H9 (cell line): ENCODE results near the gene CDH13. TPM values are rescaled to one million over a fixed set of nuclear protein-coding genes. Genes with fewer than 3 reads are reported as not detected.

Experiments used
- DNase-seq: peaks from one replicate; pipeline ENCODE4 v3.0.0-alpha.2; 2017
- H2AFZ ChIP-seq: one replicate; pipeline ENCODE4 v1.6.1; 2013; ENCODE audit warnings: mild to moderate bottlenecking, low read length, control low read depth, moderate library complexity
- H2AK5ac ChIP-seq: 2 replicates; pipeline ENCODE4 v1.6.1; 2013; ENCODE audit warnings: low read length, control low read depth, mixed read lengths; ENCODE audit not compliant: insufficient read length
- H2BK120ac ChIP-seq: one replicate; pipeline ENCODE4 v1.6.1; 2013; ENCODE audit warnings: low read depth, mild to moderate bottlenecking, low read length, control low read depth, inconsistent platforms; ENCODE audit not compliant: poor library complexity, severe bottlenecking
- H2BK12ac ChIP-seq: 2 replicates; pipeline ENCODE4 v1.6.1; 2013; ENCODE audit warnings: low read length, control low read depth, mixed read lengths, low read depth; ENCODE audit not compliant: insufficient read length
- H2BK15ac ChIP-seq: 2 replicates; pipeline ENCODE4 v1.6.1; 2013; ENCODE audit warnings: low read depth, low read length, control low read depth
- H2BK20ac ChIP-seq: one replicate; pipeline ENCODE4 v1.6.1; 2013; ENCODE audit warnings: low read depth, mild to moderate bottlenecking, low read length, control low read depth, inconsistent platforms; ENCODE audit not compliant: poor library complexity, severe bottlenecking
- H2BK5ac ChIP-seq: 2 replicates; pipeline ENCODE4 v1.6.1; 2013; ENCODE audit warnings: low read length, control low read depth, mixed read lengths; ENCODE audit not compliant: insufficient read length
- H3K14ac ChIP-seq: 2 replicates; pipeline ENCODE4 v1.6.1; 2013; ENCODE audit warnings: low read length, control low read depth; ENCODE audit not compliant: insufficient read depth
- H3K18ac ChIP-seq: 2 replicates; pipeline ENCODE4 v1.6.1; 2013; ENCODE audit warnings: low read depth, mild to moderate bottlenecking, mixed read lengths, low read length, control low read depth; ENCODE audit not compliant: insufficient read length
- H3K23ac ChIP-seq: 2 replicates; pipeline ENCODE4 v1.6.1; 2013; ENCODE audit warnings: low read length, control low read depth, mixed read lengths, low read depth; ENCODE audit not compliant: insufficient read length
- H3K23me2 ChIP-seq: 2 replicates; pipeline ENCODE4 v1.6.1; 2013; ENCODE audit warnings: low read depth, mild to moderate bottlenecking, mixed read lengths, low read length, control low read depth; ENCODE audit not compliant: insufficient read length, poor library complexity, severe bottlenecking
- H3K27ac ChIP-seq: 2 replicates; pipeline ENCODE4 v1.5.1; 2013; ENCODE audit warnings: low read length, control low read depth, mixed read lengths, low read depth; ENCODE audit not compliant: insufficient read length
- H3K27me3 ChIP-seq: 2 replicates; pipeline ENCODE4 v1.6.1; 2013; ENCODE audit warnings: low read length, control low read depth, inconsistent platforms; ENCODE audit not compliant: insufficient read depth
- H3K4ac ChIP-seq: 2 replicates; pipeline ENCODE4 v1.6.1; 2013; ENCODE audit warnings: low read depth, mild to moderate bottlenecking, control low read depth, inconsistent platforms, low read length, moderate library complexity
- H3K4me1 ChIP-seq: 2 replicates; pipeline ENCODE4 v1.6.1; 2013; ENCODE audit warnings: low read length, control low read depth, inconsistent platforms; ENCODE audit not compliant: insufficient read depth
- H3K4me2 ChIP-seq: 2 replicates; pipeline ENCODE4 v1.6.1; 2013; ENCODE audit warnings: low read length, control low read depth, mixed read lengths; ENCODE audit not compliant: insufficient read length, insufficient read depth
- H3K56ac ChIP-seq: 2 replicates; pipeline ENCODE4 v1.6.1; 2013; ENCODE audit warnings: low read depth, mild to moderate bottlenecking, mixed read lengths, low read length, control low read depth; ENCODE audit not compliant: insufficient read length
- H3K79me1 ChIP-seq: 2 replicates; pipeline ENCODE4 v1.6.1; 2013; ENCODE audit warnings: low read depth, mild to moderate bottlenecking, moderate library complexity, low read length, control low read depth, inconsistent platforms; ENCODE audit not compliant: insufficient read depth, poor library complexity, severe bottlenecking
- H3K79me2 ChIP-seq: 2 replicates; pipeline ENCODE4 v1.6.1; 2013; ENCODE audit warnings: low read length, control low read depth, inconsistent platforms; ENCODE audit not compliant: insufficient read depth
- H3K9ac ChIP-seq: 2 replicates; pipeline ENCODE4 v1.6.1; 2013; ENCODE audit warnings: low read length, control low read depth, mixed read lengths; ENCODE audit not compliant: insufficient read length; ENCODE audit errors: extremely low read depth
- H3K9me3 ChIP-seq: one replicate; pipeline ENCODE4 v1.6.1; 2013; ENCODE audit warnings: low read depth, low read length, inconsistent platforms; ENCODE audit not compliant: control insufficient read depth
- H3T11ph ChIP-seq: one replicate; pipeline ENCODE4 v1.6.1; 2013; ENCODE audit warnings: mild to moderate bottlenecking, low read length, control low read depth, inconsistent platforms
- H4K20me1 ChIP-seq: one replicate; pipeline ENCODE4 v1.6.1; 2013; ENCODE audit not compliant: control insufficient read depth, insufficient read length, insufficient read depth
- H4K5ac ChIP-seq: 2 replicates; pipeline ENCODE4 v1.6.1; 2013; ENCODE audit warnings: low read depth, mild to moderate bottlenecking, mixed read lengths, low read length, control low read depth; ENCODE audit not compliant: insufficient read length
- H4K8ac ChIP-seq: replicated peaks from 2 replicates; pipeline ENCODE4 v1.6.1; 2013; ENCODE audit warnings: low read length, control low read depth, mixed read lengths, low read depth; ENCODE audit not compliant: insufficient read length
- H4K91ac ChIP-seq: 2 replicates; pipeline ENCODE4 v1.6.1; 2013; ENCODE audit warnings: low read depth, mild to moderate bottlenecking, moderate library complexity, mixed read lengths, low read length, control low read depth; ENCODE audit not compliant: insufficient read length
- H3K27ac Mint-ChIP-seq, 3 experiments: 2 replicates in 2 of 3; 3 replicates in 1 of 3; pipeline ENCODE4 v1.8.0; 2020 to 2021; ENCODE audit warnings: mixed read lengths in 3 of 3, mild to moderate bottlenecking in 1 of 3, moderate library complexity in 1 of 3
- H3K27me3 Mint-ChIP-seq: 2 replicates; pipeline ENCODE4 v1.8.0; 2021; ENCODE audit warnings: low read depth, mild to moderate bottlenecking, moderate library complexity, mixed read lengths
- H3K36me3 Mint-ChIP-seq, 3 experiments: 2 replicates in 2 of 3; 3 replicates in 1 of 3; pipeline ENCODE4 v1.8.0; 2020 to 2021; ENCODE audit warnings: low read depth in 3 of 3, mixed read lengths in 3 of 3; ENCODE audit not compliant: insufficient read depth in 1 of 3
- H3K4me1 Mint-ChIP-seq, 2 experiments: 2 replicates each; pipeline ENCODE4 v1.8.0; 2020; ENCODE audit warnings: mixed read lengths in 2 of 2
- H3K4me3 Mint-ChIP-seq, 2 experiments: 2 replicates in 1 of 2; 3 replicates in 1 of 2; pipeline ENCODE4 v1.8.0; 2020 to 2021; ENCODE audit warnings: mild to moderate bottlenecking in 2 of 2, mixed read lengths in 2 of 2, moderate library complexity in 1 of 2
- H3K9me3 Mint-ChIP-seq, 2 experiments: 2 replicates in 1 of 2; 3 replicates in 1 of 2; pipeline ENCODE4 v1.8.0; 2020; ENCODE audit warnings: mild to moderate bottlenecking in 2 of 2, mixed read lengths in 2 of 2, moderate library complexity in 1 of 2
- WGBS: extraction: QIAGEN DNeasy Blood & Tissue Kit; methylation state at CpG from one replicate; pipeline ENCODE4 v1.1.7; 2013; ENCODE audit warnings: missing lambda C conversion rate, low lambda C conversion rate, mixed read lengths; ENCODE audit not compliant: insufficient read length; ENCODE audit errors: extremely low coverage; 5-methylcytosine and 5-hydroxymethylcytosine counted together
- total RNA-seq: library from RNA; stranded (reverse); gene quantifications from 2 replicates; pipeline ENCODE4 v1.2.1, GENCODE V29; 2021
- TF ChIP-seq, protein P1 (sequence below): fragments of 200-600 bp; sonication (generic); conservative IDR thresholded peaks from 3 replicates; pipeline ENCODE4 v1.8.0; 2021; ENCODE audit warnings: antibody characterized with exemption, mild to moderate bottlenecking

The CDH13 gene
- total RNA-seq, 1 experiment from 2014 or later, result 1.5 TPM

GRCh38 chr16:82911925-82912324 is 285.2 kb downstream of the CDH13 start:
- Histone ChIP-seq H3K56ac (no peak overlapping the region), H3K4me1 (no peaks in the 10 kb centered on the region), H3K4me2 (no peak overlapping the region), H3K9ac (no peak overlapping the region), H4K8ac (no peak overlapping the region), H3K79me2 (no peaks in the 10 kb centered on the region), H3T11ph (no peak overlapping the region), H2BK5ac (no peak overlapping the region), H3K79me1 (no peaks in the 10 kb centered on the region), H4K5ac (no peak overlapping the region), H2AK5ac (no peak overlapping the region), H2BK12ac (no peak overlapping the region), H2BK120ac (no peak overlapping the region), H3K14ac (no peak overlapping the region), H3K18ac (no peak overlapping the region), H3K23me2 (no peaks in the 10 kb centered on the region), H3K27ac (no peak overlapping the region), H2AFZ (no peak overlapping the region), H3K4ac (no peak overlapping the region), H2BK20ac (no peak overlapping the region), H4K91ac (no peak overlapping the region), H4K20me1 (no peaks in the 10 kb centered on the region), H3K9me3 (no peaks in the 10 kb centered on the region), H2BK15ac (no peak overlapping the region), H3K23ac (no peak overlapping the region), H3K27me3 (no peaks in the 10 kb centered on the region)
- DNase-seq, result no peak
- WGBS, result no CpG with 5 or more reads among the region's 10 CpGs
- no peaks in the 10 kb centered on the region; a peak in 1 of 7 replicates for H3K36me3 Mint-ChIP-seq
- 0 out of 7 replicates have a peak overlapping the region, but pooled peaks of 1 of the 3 experiments have one; percentile 53 for H3K27ac Mint-ChIP-seq
- H3K27me3 Mint-ChIP-seq, result no peaks in the 10 kb centered on the region; the same call in 1 of the 2 replicates
- no peaks in the 10 kb centered on the region for H3K9me3 Mint-ChIP-seq
- H3K4me1 Mint-ChIP-seq, result peaks cover 0 to 1% of the 10 kb centered on the region in 2 experiments; a peak in 2 of 4 replicates
- no peak overlapping the region for H3K4me3 Mint-ChIP-seq
- TF ChIP-seq, protein P1, sequence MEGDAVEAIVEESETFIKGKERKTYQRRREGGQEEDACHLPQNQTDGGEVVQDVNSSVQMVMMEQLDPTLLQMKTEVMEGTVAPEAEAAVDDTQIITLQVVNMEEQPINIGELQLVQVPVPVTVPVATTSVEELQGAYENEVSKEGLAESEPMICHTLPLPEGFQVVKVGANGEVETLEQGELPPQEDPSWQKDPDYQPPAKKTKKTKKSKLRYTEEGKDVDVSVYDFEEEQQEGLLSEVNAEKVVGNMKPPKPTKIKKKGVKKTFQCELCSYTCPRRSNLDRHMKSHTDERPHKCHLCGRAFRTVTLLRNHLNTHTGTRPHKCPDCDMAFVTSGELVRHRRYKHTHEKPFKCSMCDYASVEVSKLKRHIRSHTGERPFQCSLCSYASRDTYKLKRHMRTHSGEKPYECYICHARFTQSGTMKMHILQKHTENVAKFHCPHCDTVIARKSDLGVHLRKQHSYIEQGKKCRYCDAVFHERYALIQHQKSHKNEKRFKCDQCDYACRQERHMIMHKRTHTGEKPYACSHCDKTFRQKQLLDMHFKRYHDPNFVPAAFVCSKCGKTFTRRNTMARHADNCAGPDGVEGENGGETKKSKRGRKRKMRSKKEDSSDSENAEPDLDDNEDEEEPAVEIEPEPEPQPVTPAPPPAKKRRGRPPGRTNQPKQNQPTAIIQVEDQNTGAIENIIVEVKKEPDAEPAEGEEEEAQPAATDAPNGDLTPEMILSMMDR, result no peak
